ENCODE measurements around the gene PMF1.
A peak's percentile ranks its signal among the peaks of the same experiment; 100 is the strongest.
"Not testable (repeated sequence)": the region's sequence is repeated elsewhere in the genome, so short reads cannot be mapped to it uniquely, and the experiment has no call there.

Gene PMF1

DNA sequence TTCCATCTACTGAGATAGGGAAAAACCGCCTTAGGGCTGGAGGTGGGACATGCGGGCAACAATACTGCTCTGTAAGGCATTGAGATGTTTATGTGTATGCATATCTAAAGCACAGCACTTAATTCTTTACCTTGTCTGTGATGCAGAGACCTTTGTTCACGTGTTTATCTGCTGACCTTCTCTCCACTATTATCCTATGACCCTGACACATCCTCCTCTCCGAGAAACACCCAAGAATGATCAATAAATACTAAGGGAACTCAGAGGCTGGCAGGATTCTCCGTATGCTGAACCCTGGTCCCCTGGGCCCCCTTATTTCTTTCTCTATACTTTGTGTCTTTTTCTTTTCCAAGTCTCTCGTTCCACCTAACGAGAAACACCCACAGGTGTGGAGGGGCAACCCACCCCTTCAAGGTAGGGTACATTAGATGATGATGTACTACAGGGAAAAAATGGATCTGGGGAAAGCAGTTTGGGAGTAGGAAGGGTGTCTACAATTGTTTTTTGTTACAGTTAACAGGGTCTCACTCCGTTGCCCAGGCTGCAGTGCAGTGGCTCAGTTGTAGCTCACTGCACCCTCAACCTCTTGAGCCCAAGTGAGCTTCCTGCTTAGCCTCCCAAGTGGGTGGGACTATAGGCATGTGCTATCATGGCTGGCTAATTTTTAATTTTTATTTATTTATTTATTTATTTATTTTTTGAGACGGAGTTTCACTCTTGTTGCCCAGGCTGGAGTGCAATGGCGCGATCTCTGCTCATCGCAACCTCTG, 30.6 kb upstream of the PMF1 start:
- H3K9ac ChIP-seq (ENCODE audit: low read depth, low read length) = peak overlapping the region; percentile 83
- H3K9me3 ChIP-seq (ENCODE audit: insufficient read depth, low read depth, low read length); H3K36me3 ChIP-seq (ENCODE audit: insufficient read depth, low read depth, low read length); H3K27me3 ChIP-seq (ENCODE audit: insufficient read depth, low read length): not testable (repeated sequence)
- peak overlapping the region; percentile 91 for H3K27ac ChIP-seq (ENCODE audit: low read length)
- peak overlapping the region; percentile 54 for H3K4me3 ChIP-seq (ENCODE audit: low read length)
- H3K4me1 ChIP-seq (ENCODE audit: insufficient read depth, low read length) = peaks cover 15% of the 10 kb centered on the region

DNA sequence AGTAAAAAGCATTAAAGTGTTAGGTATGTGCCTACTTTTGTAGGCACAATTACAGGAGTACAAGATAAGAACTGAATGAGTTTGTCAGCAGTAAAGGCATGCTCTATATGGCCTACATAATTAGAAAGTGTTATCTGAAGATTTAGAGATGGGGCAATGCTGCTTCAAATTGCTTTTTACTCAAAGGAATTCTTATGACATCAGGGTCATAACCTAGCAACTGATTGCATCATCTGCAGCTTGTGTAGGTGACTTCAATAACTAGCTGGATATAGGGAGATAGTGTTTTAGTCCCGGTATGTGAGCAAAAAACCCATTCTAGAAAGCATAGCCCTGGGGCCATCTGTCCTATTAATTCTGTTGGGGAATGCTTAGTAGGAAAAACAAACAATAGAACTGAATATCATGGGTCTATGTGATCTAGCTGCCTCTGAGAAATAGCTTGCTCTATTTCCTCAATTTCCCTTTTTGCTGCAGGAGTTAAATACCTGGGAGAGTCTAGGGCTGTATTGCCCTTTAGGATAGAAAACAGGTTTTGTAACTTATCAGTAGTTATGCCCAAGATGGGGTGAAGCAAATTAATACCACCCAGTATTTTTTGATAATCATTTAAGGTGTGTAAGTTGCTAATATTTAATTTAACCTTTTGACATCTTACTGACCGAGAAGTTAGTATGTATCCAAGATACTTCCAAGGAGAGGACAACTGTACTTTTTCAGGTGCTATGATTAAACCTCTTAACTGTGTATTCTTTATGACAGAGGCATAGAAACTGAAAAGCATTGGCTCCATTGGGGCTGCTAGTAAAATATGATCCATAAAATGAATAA, 26.2 kb upstream of the PMF1 start:
- not testable (repeated sequence) for H3K36me3 ChIP-seq (ENCODE audit: insufficient read depth, low read depth, low read length); H3K27me3 ChIP-seq (ENCODE audit: insufficient read depth, low read length); H3K27ac ChIP-seq (ENCODE audit: low read length); H3K4me3 ChIP-seq (ENCODE audit: low read length); H3K9ac ChIP-seq (ENCODE audit: low read depth, low read length); H3K4me1 ChIP-seq (ENCODE audit: insufficient read depth, low read length)
- peaks cover 14% of the 10 kb centered on the region; the same call in 1 of the 2 replicates for H3K9me3 ChIP-seq (ENCODE audit: insufficient read depth, low read depth, low read length)

DNA sequence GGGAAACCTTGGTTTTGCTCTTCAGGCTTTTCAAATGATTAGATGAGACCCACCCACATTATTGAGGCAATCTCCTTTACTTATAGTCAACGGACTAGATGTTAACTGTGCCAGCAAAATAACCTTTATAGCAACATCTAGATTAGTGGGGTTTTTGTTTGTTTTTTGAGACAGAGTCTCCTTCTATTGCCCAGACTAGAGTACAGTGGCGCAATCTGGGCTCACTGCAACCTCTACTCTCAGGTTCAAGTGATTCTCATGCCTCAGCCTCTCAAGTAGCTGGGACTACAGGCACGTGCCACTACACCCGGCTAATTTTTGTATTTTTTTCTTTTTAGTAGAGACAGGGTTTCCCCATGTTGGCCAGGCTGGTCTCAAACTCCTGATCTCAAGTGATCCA, 22.5 kb upstream of the PMF1 start:
- not testable (repeated sequence) for H3K27me3 ChIP-seq (ENCODE audit: insufficient read depth, low read length); H3K9ac ChIP-seq (ENCODE audit: low read depth, low read length); H3K4me3 ChIP-seq (ENCODE audit: low read length); H3K27ac ChIP-seq (ENCODE audit: low read length); H3K36me3 ChIP-seq (ENCODE audit: insufficient read depth, low read depth, low read length); H3K4me1 ChIP-seq (ENCODE audit: insufficient read depth, low read length)
- peaks cover 14% of the 10 kb centered on the region; the same call in 1 of the 2 replicates for H3K9me3 ChIP-seq (ENCODE audit: insufficient read depth, low read depth, low read length)

DNA sequence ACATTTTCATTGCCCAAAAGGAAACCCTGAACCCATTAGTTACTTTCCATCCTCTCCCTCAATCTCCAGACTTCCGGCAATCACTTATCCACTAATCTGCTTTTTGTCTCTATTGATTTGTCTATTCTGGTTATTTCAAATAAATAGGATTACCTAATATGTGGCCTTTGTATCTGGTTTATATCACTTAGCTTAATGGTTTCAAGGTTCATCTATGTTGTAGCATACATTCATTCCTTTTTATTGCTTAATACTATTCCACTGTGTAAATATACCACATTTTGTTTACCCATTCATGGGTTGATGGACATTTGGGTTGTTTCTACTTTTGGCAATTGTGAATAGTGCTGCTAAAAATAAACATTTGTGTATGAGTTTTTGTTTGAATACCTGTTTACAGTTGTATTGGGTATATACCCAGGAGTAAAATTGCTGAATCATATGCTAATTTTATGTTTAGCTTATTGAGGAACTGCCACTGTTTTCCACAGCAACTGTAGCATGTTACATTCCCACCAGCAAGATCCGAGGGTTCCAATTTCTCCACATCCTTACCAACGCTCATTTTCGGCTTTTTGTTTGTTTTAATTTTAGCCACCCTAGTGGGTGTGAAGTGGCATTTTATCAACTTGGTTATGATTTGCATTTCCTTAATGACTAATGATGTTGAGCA, 21.4 kb upstream of the PMF1 start:
- Histone ChIP-seq H3K9me3 (ENCODE audit: insufficient read depth, low read depth, low read length) (peaks cover 10% of the 10 kb centered on the region; the same call in 1 of the 2 replicates), H3K27ac (ENCODE audit: low read length) (no peak overlapping the region), H3K4me1 (ENCODE audit: insufficient read depth, low read length) (peaks cover 8% of the 10 kb centered on the region), H3K36me3 (ENCODE audit: insufficient read depth, low read depth, low read length) (peaks cover 7% of the 10 kb centered on the region; the same call in 1 of the 2 replicates), H3K9ac (ENCODE audit: low read depth, low read length) (no peak overlapping the region), H3K4me3 (ENCODE audit: low read length) (no peak overlapping the region), H3K27me3 (ENCODE audit: insufficient read depth, low read length) (no peaks in the 10 kb centered on the region)

DNA sequence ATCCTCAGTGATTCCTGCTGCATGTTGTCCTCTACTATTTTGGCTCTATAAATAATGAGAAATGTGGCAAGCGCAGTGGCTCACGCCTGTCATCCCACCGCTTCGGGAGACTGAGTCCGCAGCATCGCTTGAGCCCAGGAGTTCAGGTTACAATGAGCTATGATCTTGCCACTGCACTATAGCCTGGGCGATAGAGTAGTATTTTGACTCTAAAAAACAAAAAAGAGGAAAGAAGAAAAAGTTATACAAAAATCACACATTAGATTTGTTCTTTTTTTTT, 19.7 kb upstream of the PMF1 start:
- H3K27ac ChIP-seq (ENCODE audit: low read length) = peak overlapping the region; percentile 59
- no peaks in the 10 kb centered on the region for H3K27me3 ChIP-seq (ENCODE audit: insufficient read depth, low read length)
- H3K4me3 ChIP-seq (ENCODE audit: low read length) = peak overlapping the region; percentile 42; the same call in 1 of the 2 replicates
- H3K9me3 ChIP-seq (ENCODE audit: insufficient read depth, low read depth, low read length) = peaks cover 7% of the 10 kb centered on the region; the same call in 1 of the 2 replicates
- peaks cover 8% of the 10 kb centered on the region for H3K4me1 ChIP-seq (ENCODE audit: insufficient read depth, low read length)
- peaks cover 14% of the 10 kb centered on the region; the same call in 1 of the 2 replicates for H3K36me3 ChIP-seq (ENCODE audit: insufficient read depth, low read depth, low read length)
- peak overlapping the region; percentile 65; the same call in 1 of the 2 replicates for H3K9ac ChIP-seq (ENCODE audit: low read depth, low read length)

DNA sequence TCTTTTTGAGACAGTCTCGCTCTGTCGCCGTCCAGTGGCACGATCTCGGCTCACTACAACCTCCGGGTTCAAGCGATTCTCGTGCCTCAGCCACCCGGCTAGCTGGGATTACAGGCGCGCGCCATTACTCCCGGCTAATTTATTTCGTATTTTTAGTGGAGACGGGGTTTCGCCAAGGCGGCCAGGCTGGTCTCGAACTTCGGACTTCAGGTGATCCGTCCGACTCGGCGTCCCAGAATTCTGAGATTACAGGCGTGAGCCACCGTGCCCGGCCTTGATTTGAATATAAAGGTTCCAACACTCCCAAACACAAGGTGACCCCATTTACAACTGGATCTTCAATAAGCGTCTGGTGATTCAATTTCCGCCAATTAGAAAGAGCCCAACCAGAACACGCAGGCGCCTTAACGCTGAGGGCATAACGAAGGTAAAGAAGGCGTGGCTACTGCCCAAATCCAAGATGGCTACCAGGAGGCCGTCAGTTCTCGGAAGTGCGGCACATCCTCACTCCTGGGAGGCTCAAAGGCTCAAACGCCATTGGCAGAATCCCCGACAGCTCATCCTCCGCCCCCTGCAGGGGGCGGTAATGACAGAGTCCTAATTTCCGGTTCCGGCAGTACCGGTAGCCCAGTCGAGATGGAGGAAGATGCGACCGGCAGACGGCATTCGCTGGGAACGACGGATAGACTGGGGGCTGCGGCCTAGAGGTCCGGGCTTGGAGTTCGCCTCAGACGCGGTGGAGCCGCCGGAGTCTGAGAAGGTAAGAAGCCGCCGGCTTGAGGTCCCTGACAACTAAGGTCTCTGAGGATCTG, 19.1 kb upstream of the PMF1 start, which contains the start of gene SLC25A44:
SLC25A44 (plus strand) TSS at position 617 of the 812 bp plus-strand sequence. CDS start 5,744 bp downstream, outside the sequence.
- H3K4me1 ChIP-seq (ENCODE audit: insufficient read depth, low read length) = peaks cover 8% of the 10 kb centered on the region
- H3K27me3 ChIP-seq (ENCODE audit: insufficient read depth, low read length) = no peaks in the 10 kb centered on the region
- peaks cover 14% of the 10 kb centered on the region; the same call in 1 of the 2 replicates for H3K36me3 ChIP-seq (ENCODE audit: insufficient read depth, low read depth, low read length)
- peak within 1 kb of the TSS; percentile 59 for H3K27ac ChIP-seq (ENCODE audit: low read length)
- peaks cover 6% of the 10 kb centered on the region; the same call in 1 of the 2 replicates for H3K9me3 ChIP-seq (ENCODE audit: insufficient read depth, low read depth, low read length)
- H3K4me3 ChIP-seq (ENCODE audit: low read length) = peak within 1 kb of the TSS; percentile 85
- peak within 1 kb of the TSS; percentile 70; the same call in 1 of the 2 replicates for H3K9ac ChIP-seq (ENCODE audit: low read depth, low read length)

DNA sequence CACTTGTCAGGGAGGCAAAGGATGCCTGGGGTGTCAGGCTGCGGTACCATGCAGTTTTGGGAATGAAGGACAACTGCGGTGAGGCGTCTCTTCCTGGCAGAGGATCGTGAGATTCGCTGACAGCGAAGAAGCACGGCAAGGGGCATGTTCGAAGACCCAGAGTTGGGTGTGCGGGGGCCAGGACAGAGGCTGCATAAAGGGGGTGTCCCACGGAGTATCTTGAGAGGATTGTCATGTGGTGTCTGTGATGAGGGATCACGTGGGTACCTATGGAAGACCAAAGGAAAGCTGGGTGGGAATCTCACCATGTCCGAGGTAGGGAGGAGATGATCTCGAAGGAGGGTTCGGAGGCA, 18.5 kb upstream of the PMF1 start:
- Histone ChIP-seq H3K4me1 (ENCODE audit: insufficient read depth, low read length) (peaks cover 8% of the 10 kb centered on the region), H3K9me3 (ENCODE audit: insufficient read depth, low read depth, low read length) (peaks cover under 1% of the 10 kb centered on the region; the same call in 1 of the 2 replicates), H3K27ac (ENCODE audit: low read length) (no peak overlapping the region), H3K27me3 (ENCODE audit: insufficient read depth, low read length) (no peaks in the 10 kb centered on the region), H3K36me3 (ENCODE audit: insufficient read depth, low read depth, low read length) (peaks cover 14% of the 10 kb centered on the region; the same call in 1 of the 2 replicates), H3K4me3 (ENCODE audit: low read length) (peak overlapping the region; percentile 85), H3K9ac (ENCODE audit: low read depth, low read length) (peak overlapping the region; percentile 70; the same call in 1 of the 2 replicates)

DNA sequence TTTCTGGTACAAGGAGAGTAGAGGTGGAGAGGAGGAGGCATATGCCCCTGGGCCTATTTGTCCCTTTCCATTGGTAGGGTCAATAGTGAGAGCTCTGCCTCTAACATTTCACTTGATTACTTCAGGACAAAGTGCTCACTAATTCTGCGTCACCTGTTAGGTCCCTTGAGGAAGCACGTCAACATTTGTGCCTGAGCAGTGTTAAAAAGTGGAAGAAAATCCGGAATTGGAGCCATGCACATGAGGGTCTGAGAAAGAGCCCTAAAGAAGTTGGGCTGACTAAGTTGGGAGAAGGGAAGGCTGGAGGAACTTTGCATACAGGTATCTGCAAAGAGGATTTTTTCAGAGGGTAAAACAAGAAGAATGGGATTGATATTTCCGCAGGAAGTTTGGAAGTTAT, 17.0 kb upstream of the PMF1 start:
- H3K4me1 ChIP-seq (ENCODE audit: insufficient read depth, low read length) = peaks cover 8% of the 10 kb centered on the region

DNA sequence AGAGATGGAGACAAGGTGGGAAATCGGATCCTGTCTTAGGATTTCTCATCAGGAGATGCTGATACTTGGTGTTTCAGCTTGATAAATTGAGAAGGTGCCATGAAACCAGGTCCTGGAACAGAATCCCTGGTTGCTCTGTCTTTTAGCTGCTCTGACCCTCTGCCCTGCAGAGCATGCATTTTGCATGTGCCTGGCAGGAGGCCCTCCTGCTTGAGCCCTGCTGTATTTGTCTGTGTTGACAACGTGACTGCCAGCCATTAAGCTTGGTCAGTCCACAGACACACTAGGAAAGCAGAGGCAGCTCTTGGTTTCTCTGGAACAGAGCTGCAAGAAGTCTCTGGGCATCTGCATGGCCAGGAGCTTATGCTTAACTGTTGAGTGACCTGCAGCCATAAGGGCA, 16.4 kb upstream of the PMF1 start:
- Histone ChIP-seq H3K9me3 (ENCODE audit: insufficient read depth, low read depth, low read length) (no peaks in the 10 kb centered on the region), H3K9ac (ENCODE audit: low read depth, low read length) (peak overlapping the region; percentile 47; the same call in 1 of the 2 replicates), H3K4me3 (ENCODE audit: low read length) (no peak overlapping the region), H3K27me3 (ENCODE audit: insufficient read depth, low read length) (no peaks in the 10 kb centered on the region), H3K36me3 (ENCODE audit: insufficient read depth, low read depth, low read length) (peaks cover 27% of the 10 kb centered on the region), H3K4me1 (ENCODE audit: insufficient read depth, low read length) (peaks cover 8% of the 10 kb centered on the region), H3K27ac (ENCODE audit: low read length) (no peak overlapping the region)

More for the DNA sequence above, 17.0 kb upstream of the PMF1 start:
- no peak overlapping the region for H3K27ac ChIP-seq (ENCODE audit: low read length)
- H3K9me3 ChIP-seq (ENCODE audit: insufficient read depth, low read depth, low read length) = no peaks in the 10 kb centered on the region
- peak overlapping the region; percentile 47; the same call in 1 of the 2 replicates for H3K9ac ChIP-seq (ENCODE audit: low read depth, low read length)
- H3K4me3 ChIP-seq (ENCODE audit: low read length) = no peak overlapping the region
- peaks cover 27% of the 10 kb centered on the region for H3K36me3 ChIP-seq (ENCODE audit: insufficient read depth, low read depth, low read length)
- H3K27me3 ChIP-seq (ENCODE audit: insufficient read depth, low read length) = no peaks in the 10 kb centered on the region

DNA sequence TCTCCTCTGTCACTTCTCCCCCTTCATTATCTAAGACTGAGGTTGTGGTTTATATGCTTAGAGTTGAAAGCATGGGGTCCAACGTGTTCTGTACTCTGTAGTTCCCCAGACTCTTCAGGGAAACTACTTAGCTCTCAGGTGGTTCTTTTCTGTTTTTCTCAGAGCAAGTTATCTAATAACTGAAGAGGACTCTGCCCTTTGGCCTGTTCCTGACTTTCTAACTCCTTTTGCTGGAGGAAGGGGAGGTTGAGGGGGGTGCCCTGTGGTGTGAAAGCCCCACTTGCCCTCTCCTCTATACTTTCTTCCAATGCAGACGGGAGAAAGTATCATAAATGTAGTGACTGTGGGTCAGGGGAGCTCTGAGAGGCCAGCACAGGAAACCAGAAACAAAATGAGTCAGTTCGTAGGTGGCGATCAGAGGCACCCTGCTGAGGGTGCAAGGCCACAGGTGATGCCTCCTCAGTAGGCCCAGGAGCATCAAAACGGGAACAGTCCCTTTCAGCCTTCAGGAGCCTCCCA, 13.9 kb upstream of the PMF1 start:
- Histone ChIP-seq H3K4me3 (ENCODE audit: low read length) (no peak overlapping the region), H3K9me3 (ENCODE audit: insufficient read depth, low read depth, low read length) (no peaks in the 10 kb centered on the region), H3K9ac (ENCODE audit: low read depth, low read length) (no peak overlapping the region), H3K36me3 (ENCODE audit: insufficient read depth, low read depth, low read length) (peaks cover 39% of the 10 kb centered on the region), H3K27me3 (ENCODE audit: insufficient read depth, low read length) (no peaks in the 10 kb centered on the region), H3K27ac (ENCODE audit: low read length) (no peak overlapping the region), H3K4me1 (ENCODE audit: insufficient read depth, low read length) (peaks cover 8% of the 10 kb centered on the region)
